ENCODE data around the gene TBC1D2B.
"Not testable (repeated sequence)": the region's sequence is repeated elsewhere in the genome, so short reads cannot be mapped to it uniquely, and the experiment has no call there.

Gene TBC1D2B

GRCh38 chr15:77985031-77985930 lies 92.2 kb downstream of the TBC1D2B start:
- no peak for DNase-seq

DNA sequence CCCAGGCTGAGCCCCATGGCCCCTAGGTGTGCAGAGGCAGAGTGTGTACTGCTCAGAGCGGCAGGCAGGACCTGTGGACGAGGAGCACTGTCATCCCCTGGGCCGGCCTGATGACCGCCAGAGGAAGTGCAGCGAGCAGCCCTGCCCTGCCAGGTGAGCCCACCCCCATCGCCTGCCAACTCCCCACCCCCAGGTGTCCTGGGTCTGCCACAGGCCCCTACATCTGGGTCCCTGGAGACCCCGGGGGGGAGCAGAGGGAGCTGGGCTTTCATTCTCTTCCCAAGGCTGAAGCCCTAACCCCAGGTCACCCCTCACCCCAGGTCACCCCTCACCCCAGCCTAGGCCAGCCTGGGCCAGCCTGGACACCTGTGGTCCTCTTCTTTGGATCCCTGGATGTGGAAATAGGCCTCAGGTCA lies 93.1 kb downstream of the TBC1D2B start:
- DNase-seq, result no peak

DNA sequence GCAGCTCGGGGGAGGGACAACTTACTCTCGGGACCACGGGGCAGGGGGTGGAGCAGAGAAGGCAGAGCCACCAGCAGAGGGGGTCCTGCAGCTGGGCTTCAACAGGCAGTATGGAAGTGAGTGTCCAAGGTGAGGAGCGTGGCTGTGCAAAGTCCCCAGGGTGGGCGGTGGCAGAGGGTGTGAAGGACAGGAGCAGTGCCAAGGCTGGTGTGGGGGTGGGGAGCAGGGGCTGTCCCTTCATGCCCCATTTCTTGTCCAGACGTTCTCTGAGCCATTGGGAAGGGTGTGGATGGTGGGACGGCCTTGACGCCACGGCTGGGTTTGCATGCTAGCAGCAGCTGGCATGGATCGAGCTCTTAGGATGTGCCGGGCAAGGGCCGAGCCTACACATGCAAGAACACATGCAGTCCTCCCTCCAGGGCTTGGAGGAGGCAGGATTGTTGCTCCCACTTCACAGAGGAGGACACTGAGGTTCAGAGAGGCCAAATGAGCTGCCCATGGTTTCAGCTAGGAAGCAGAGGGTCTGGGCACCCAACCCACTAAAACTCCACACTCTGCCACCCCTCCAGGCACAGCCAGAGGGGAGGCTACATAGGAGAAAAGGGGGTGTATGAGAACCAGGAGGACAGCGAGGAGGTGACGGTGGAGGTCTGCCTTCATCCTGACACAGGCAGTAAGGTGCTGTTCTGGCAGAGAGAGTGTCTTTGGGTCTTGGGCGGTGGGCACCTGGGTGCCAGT lies 93.6 kb downstream of the TBC1D2B start:
- no peak for DNase-seq

GRCh38 chr15:77983091-77983707 lies 94.3 kb downstream of the TBC1D2B start:
- no peak for DNase-seq

DNA sequence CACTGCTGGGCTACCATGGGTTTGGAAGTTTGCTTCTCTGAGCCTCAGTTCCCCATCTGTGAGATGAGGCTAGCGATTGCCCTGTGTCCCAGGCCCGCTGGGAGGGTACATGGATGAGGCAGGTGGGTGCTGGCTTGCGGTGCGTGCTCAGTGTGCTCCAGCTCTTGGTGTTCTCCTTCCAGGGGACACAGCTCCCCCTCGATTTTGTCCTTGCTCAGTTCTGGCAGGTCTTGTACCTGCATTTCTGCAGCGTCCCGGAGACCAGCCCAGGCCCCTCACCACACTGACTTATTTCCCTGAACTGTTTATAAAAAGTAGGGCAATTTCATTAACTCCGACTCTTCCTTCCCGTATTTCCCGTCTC lies 95.4 kb downstream of the TBC1D2B start:
- DNase-seq, result no peak

- no peak for DNase-seq
These were observed 96.0 kb downstream of the TBC1D2B start for GRCh38 chr15:77981281-77982126.

DNA sequence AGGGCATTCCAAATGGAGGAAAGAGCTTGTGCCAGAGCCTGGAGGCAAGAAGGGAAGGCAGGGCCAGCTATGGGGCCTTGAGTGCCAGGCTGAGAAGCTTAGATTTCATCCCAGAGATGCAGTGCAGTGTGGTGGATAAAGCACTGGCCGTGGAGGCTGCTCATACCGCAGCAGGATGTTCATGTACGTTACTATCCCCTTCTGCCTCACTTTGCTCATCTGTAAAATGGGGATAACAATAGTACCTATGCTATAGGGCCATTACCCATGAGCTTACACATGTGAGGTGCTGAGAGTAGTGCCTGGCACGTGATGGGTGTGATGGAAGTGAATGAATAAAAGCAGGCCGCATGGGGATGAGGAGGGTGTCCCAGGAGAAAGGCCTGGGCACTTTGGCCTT lies 96.8 kb downstream of the TBC1D2B start:
- not testable (repeated sequence) for DNase-seq

DNA sequence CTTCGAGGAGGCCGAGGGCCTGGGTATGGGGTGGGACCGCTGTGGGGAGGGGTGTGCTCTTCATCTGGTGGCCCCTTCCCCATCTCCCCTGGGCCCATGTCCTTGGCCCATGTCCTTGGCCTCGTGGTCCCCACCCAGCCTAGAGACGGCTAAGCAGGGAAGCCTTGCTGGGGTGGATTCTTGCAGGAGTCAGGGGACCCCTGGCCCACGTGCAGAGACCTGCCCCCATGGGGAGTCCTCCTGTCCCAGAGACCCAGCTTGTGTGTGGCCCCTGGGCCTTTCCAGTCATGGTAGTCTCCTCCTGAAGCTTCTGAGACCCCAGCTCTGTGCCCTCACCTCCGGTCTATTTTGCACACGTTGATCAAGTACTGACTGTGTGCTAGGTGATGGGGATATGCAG lies 97.4 kb downstream of the TBC1D2B start:
- no peak for DNase-seq

DNA sequence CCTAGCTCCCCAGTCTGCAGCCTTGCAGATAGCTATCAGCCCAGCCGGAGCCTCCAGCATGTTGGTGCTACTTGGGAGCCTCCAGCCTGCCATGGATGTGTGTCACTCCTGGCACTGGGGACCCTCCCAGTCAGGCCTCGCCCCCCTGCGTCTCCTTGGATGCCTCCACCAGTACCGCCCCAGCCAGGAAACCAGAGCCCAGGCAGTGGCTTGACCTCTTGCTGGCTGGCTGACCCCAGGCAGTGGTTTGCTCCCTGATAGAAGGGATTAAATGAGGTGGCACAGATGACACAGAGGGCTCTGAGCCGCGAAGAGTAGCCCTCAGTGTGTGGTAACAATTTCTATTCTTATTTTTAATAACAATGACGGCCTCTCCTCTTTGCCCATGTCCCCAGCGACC lies 98.4 kb downstream of the TBC1D2B start:
- DNase-seq, result not testable (repeated sequence)

- DNase-seq, result not testable (repeated sequence)
These were observed 98.8 kb downstream of the TBC1D2B start for GRCh38 chr15:77978759-77979145.

DNA sequence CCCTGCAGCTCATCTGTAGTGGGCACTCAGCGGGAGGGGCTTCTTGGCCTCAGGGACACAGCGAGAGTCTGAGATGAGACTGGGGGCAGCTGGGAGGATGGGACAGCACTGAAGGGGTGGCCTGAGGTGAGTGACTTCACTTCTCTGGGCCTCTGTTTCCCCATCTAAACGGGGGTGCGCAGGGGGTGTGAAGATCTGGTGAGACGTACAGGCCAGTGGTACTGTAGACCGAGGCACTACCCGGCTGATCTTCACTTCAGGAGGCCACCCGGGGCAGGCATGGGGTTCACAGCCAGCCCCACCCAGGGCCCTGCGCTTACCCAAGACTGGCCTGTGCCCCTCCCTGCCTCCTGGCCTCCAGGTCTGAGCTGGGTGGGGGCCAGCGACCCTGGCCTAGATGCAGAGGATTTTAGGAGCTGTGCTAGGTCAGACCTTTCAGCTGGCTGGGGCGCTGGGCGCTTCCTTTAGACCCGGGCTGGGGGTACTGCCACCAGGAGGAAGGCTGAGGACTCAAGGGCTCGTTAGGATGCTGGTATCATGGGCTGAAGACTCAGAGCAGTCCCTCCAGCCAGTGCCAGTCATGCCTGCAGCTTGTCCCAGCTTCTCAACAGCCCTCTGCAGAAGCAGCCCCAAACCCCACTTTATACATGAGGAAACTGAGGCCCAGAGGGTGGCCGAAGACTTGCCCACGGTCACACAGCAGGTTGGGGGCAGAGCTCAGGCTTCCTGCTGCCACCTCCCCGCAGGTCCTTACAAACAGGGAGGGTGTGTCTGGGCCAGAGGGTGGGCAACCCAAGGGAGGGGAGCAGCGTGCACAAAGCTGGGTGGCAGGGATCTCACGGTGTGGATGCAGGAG lies 99.4 kb downstream of the TBC1D2B start:
- DNase-seq, result not testable (repeated sequence)

DNA sequence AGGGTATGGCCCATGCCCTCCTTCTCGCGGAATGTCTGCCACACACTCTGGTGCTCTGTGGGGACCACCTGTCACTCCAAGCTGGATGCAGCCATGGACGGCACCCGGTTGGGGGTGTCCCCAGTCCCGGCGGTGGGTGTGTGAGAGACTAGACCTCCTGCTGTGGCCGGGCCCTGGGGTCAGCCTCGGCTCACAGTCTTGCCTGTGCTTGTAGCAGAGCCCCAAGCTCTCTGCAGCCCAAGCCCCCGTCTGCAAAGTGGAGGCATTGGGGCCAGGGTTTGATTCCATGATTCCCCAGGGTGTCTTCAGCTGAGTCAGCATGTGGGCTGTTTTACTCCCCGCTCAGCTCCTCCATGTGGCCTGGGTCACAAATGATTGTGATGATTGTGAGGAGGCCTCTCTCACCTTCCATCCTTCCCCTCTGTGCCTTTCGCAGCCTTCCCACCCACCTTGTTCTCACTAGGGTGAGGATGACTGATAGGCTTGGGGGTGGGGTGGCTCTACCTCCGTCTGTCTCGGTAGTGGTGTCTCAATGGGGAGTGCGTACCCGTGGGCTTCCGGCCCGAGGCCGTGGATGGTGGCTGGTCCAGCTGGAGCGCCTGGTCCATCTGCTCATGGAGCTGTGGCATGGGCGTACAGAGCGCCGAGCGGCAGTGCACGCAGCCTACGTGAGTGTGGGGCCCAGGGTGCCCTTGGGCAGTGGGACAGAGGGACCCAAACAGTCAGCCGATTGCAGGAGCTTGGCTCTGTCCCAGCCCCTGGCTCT lies 100.6 kb downstream of the TBC1D2B start:
- DNase-seq, result not testable (repeated sequence)

GRCh38 chr15:77976095-77976450 lies 101.4 kb downstream of the TBC1D2B start:
- not testable (repeated sequence) for DNase-seq

DNA sequence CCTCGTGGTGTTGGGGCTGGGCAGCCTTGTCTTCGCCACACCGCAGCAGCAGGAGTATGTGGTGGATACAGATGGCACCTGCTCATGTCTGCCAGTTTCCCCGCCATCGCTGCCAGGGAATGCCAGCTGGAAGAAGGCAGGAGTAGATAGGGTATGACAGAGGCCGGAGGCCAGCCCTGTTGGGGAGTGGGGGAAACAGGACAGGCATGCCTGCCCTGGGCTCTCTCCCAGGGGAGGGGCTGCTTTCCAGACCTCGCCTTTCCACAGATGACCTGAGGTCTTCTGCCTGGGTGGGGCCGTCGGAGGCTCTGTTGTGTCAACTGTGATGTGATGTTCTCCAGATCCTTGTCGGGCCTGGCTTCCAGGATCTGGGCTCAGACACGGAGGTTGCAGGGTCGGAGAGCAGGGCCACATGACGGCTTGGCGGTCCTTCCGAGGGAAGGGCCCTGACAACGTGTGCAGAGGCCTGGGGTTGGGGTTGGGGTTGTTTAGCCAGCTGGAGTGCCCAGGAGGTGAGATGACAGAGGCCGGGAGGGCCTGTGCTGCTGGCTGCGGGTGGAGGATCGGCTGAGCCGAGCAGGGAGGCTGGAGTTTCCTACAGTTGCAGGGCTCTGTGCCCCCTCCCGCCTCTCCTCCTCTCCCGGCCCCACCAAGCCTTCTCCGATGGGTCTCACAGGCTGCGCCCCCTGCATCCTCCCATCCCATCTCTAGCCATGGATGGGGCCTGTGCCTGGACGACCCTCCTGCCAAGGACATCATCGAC lies 102.0 kb downstream of the TBC1D2B start:
- DNase-seq, result no peak

DNA sequence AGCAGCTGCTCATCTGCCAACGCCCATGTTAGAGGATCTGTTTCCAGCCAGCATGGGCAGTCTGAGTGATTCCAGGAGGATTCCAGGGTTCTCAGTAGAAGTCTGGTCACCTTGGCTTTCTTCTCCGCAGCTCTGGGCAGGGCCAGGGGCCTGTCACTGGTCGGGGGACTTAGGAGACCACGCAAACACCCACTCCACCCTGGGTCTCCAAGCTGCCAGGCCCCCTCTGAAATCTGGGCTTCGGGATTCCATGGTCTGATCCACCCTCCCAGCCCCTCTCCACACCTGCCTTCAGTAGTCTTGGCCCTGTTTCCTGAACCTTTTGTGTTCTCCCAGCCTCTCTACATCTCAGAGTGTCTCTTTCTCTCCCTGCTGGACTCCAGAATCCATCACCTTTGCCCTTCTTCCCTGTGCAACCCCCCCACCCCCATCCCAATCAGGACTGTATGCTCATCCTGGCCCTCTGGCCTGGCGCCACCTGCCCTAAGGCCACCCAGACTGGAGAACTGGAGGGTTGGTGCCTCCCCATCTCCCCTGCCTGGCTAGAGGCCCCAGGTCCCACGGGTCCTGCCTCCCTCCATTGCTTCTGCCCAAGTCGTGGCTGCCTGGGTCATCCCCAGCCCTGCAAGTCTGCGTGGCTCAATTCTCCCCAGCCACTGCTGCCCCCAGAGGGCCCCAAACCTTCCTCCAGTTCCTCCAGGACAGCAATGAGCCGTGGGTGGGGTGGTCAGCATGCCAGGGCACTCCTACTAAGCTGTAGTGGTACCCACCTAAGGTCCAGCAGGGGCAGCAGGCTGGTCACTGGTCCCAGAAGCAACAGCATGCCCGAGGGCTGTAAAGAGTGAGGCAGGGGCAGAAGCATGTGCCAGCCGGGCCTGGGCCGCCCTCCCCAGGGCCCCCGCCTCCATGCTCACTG lies 102.8 kb downstream of the TBC1D2B start:
- DNase-seq, result no peak

DNA sequence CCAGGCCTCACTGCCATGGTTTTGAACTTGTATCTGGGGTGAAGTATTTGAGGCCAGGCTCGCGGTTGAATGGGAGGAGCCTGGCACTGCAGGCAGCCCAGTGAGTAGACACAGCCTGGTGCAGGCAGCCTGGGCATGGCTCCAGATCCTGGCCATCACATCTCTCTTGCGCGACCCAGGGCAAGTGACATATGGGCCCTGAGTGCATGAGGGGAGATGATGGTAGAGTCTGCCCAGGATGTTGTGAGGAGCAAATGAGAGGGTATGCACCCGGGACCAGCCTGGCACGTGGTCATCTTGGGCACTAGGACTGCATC lies 103.5 kb downstream of the TBC1D2B start:
- no peak for DNase-seq

GRCh38 chr15:77973273-77974097 lies 104.0 kb downstream of the TBC1D2B start:
- not testable (repeated sequence) for DNase-seq

DNA sequence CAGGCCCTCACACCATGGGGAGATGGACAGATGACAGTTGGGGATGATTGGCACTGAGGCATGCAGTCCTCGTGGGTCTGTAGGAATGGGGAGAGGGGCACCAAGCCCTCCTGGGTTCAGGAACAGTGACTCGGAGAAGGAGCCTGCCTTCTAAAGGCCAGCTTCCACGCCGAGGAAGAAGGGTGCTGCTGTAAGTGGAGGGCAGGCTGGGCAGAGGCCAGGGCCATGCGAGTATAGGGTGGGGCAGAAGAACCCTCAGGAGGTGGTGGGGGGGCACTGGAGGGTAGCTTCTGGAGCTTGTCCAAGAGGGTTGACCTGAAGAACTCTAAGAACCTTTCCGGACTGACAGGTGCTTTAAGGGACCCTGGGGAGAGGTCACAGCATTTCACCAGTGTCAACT lies 104.8 kb downstream of the TBC1D2B start:
- DNase-seq, result not testable (repeated sequence)
